Endothelial cell of umbilical vein (primary cell): ENCODE data around the gene DNAJB13. TPM values are rescaled to one million over a fixed set of nuclear protein-coding genes. Genes with fewer than 3 reads are reported as not detected.

ENCODE experiments used
- BruUV-seq: library from RNA; stranded (reverse); fragments of 400-500 nt; replicated peaks from 2 replicates; lab custom pipeline; 2021; lab: Mats Ljungman, UMichigan
- CTCF ChIA-PET: fragments of 300-600, 350-600 bp; sonication (Branson Sonifier 250); formaldehyde crosslinking; loops from one replicate; lab custom pipeline; 2021; ENCODE audit warnings: antibody characterized with exemption, inconsistent platforms; lab: Charles Lee
- POLR2A ChIA-PET: fragments of 300-600, 350-600 bp; sonication (Branson Sonifier 250); formaldehyde crosslinking; loops from one replicate; lab custom pipeline; 2021; ENCODE audit warnings: antibody characterized with exemption, inconsistent platforms; lab: Charles Lee
- DNase-seq: peaks from one replicate; pipeline ENCODE4 v3.0.0-alpha.2; 2011; ENCODE audit warnings: low read depth, low spot score
- FAIRE-seq: peaks from 2 replicates; lab custom pipeline; 2011; peaks lifted over from hg19 to GRCh38; lab: Jason Lieb, UNC
- H2AFZ ChIP-seq: 2 replicates; pipeline ENCODE4 v1.6.0; 2012; ENCODE audit warnings: low read depth, low read length, control low read depth, inconsistent platforms
- H3K27ac ChIP-seq: 2 replicates; pipeline ENCODE4 v1.5.1; 2011; ENCODE audit warnings: low read depth, mild to moderate bottlenecking, control low read depth, low read length, moderate library complexity; ENCODE audit not compliant: insufficient read depth
- H3K27me3 ChIP-seq, 2 experiments: 2 replicates each; pipeline versions ENCODE4 v1.6.0 to v1.6.1; 2011; ENCODE audit warnings: low read length in 2 of 2, mixed read lengths in 1 of 2; ENCODE audit not compliant: control insufficient read depth in 2 of 2, insufficient read depth in 2 of 2
- H3K36me3 ChIP-seq, 2 experiments: 2 replicates in 1 of 2; 3 replicates in 1 of 2; pipeline ENCODE4 v1.5.1; 2011; ENCODE audit warnings: low read length in 2 of 2, mild to moderate bottlenecking in 1 of 2, moderate library complexity in 1 of 2; ENCODE audit not compliant: control insufficient read depth in 2 of 2, insufficient read depth in 2 of 2; ENCODE audit errors: extremely low read depth in 1 of 2
- H3K4me1 ChIP-seq: 3 replicates; pipeline ENCODE4 v1.5.1; 2011; ENCODE audit warnings: mild to moderate bottlenecking, low read length; ENCODE audit not compliant: control insufficient read depth, insufficient read depth; ENCODE audit errors: extremely low read depth
- H3K4me2 ChIP-seq: 2 replicates; pipeline ENCODE4 v1.6.1; 2011; ENCODE audit warnings: low read length, control low read depth, mixed read lengths; ENCODE audit not compliant: insufficient read depth
- H3K4me3 ChIP-seq, 3 experiments: fragments of 200-600 bp in 1 of 3; sonication (generic), shearing (Covaris generic) in 1 of 3; replicated peaks in 1 of 3; 2 replicates each; pipeline ENCODE4 v1.5.1; 2011 to 2016; ENCODE audit warnings: control low read depth in 3 of 3, low read length in 3 of 3, mild to moderate bottlenecking in 2 of 3, inconsistent platforms in 1 of 3, low read depth in 1 of 3, moderate library complexity in 1 of 3; ENCODE audit not compliant: insufficient read depth in 1 of 3
- H3K79me2 ChIP-seq: 2 replicates; pipeline ENCODE4 v1.6.0; 2012; ENCODE audit warnings: low read length, inconsistent platforms; ENCODE audit not compliant: control insufficient read depth, insufficient read depth
- H3K9ac ChIP-seq: replicated peaks from 2 replicates; pipeline ENCODE3; 2011; ENCODE audit warnings: low read length, control low read depth; ENCODE audit not compliant: insufficient read depth; ENCODE audit errors: extremely low read depth
- H3K9me1 ChIP-seq: replicated peaks from 3 replicates; pipeline ENCODE4 v1.6.0; 2011; ENCODE audit warnings: mild to moderate bottlenecking, low read length; ENCODE audit not compliant: control insufficient read depth, insufficient read depth; ENCODE audit errors: extremely low read depth
- H3K9me3 ChIP-seq: replicated peaks from 2 replicates; pipeline ENCODE4 v1.5.1; 2012; ENCODE audit warnings: low read length, inconsistent platforms; ENCODE audit not compliant: control insufficient read depth, insufficient read depth
- H4K20me1 ChIP-seq: replicated peaks from 2 replicates; pipeline ENCODE3; 2011; ENCODE audit warnings: mild to moderate bottlenecking, low read length; ENCODE audit not compliant: control insufficient read depth, insufficient read depth; ENCODE audit errors: extremely low read depth
- FOS ChIP-seq: IDR thresholded peaks from 2 replicates; pipeline ENCODE4 v1.6.1; 2011; ENCODE audit warnings: mild to moderate bottlenecking, low read length, moderate library complexity, borderline replicate concordance; ENCODE audit not compliant: insufficient read depth
- JUN ChIP-seq: IDR thresholded peaks from 2 replicates; pipeline ENCODE4 v1.6.1; 2011; ENCODE audit warnings: borderline replicate concordance, low read depth; ENCODE audit not compliant: insufficient read length, insufficient read depth
- MYC ChIP-seq: IDR thresholded peaks from one replicate; pipeline ENCODE4 v1.6.1; 2011; ENCODE audit warnings: mild to moderate bottlenecking, low read depth, low read length
- POLR2A ChIP-seq: IDR thresholded peaks from 2 replicates; pipeline ENCODE4 v1.6.1; 2012; ENCODE audit warnings: low read depth, mild to moderate bottlenecking, control low read depth, low read length
- dilution Hi-C: fragments of 300-500 bp; cut with MboI; formaldehyde crosslinking; loops from one replicate; pipeline ENCODE4 v1.15.0; 2019; ENCODE audit warnings: low sequenced_read_pairs; ENCODE audit not compliant: extremely low pct_ligation_motif_present
- intact Hi-C: fragments of 100-400 bp; cut with micrococcal nuclease; formaldehyde crosslinking; loops from one replicate; pipeline ENCODE4 v1.10.0; 2022
- polyA plus RNA-seq, 4 experiments: library from polyadenylated mRNA; depleted of rRNA in 3 of 4; stranded (reverse) in 3 of 4; unstranded in 1 of 4; fragments of >200 nt; gene quantifications; 2 replicates each; pipeline versions ENCODE4 v1.2.1 to v1.2.3, GENCODE V29; 2011 to 2012; ENCODE audit warnings: missing spikeins in 1 of 4
- total RNA-seq: library from RNA; stranded (reverse); gene quantifications from 2 replicates; pipeline ENCODE4 v1.2.3, GENCODE V29; 2021

DNAJB13 gene
- total and polyA plus RNA-seq, 2 donors (not counting 3 experiments of a cell fraction or from before 2014, with no cell fraction given) = 0.07 to 0.46 TPM

DNA sequence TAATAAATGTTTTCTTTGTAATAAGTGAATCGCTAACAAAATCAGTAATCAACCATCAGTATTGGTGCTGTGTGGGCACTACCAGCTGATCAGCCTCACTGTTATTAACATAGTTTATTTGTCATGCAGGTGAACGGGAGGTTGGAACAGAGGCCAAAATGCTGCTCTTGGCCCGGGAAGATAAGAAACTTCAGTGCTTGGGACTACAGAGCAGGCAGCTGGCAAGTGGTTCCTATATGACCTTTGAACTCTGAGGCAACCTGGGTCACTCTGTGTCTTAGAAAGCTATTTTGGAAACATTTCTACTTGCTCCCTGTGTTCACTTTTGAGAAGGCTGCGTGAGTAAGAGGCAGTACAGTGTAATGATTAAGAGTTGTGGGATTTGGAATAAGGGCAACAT is 36.5 kb upstream of the DNAJB13 start:
- H3K9me3 ChIP-seq = no peaks in the 10 kb centered on the region
- peaks cover under 1 to 7% of the 10 kb centered on the region in 2 experiments for H3K36me3 ChIP-seq
- no peaks in the 10 kb centered on the region for H3K4me1 ChIP-seq
- TF ChIP-seq MYC (no peak), POLR2A (no peak), FOS (no peak)
- no TSS peak for BruUV-seq
- ChIA-PET CTCF (no interaction called here), POLR2A (no interaction called here)
- no peaks in the 10 kb centered on the region for H4K20me1 ChIP-seq
- H3K79me2 ChIP-seq = no peaks in the 10 kb centered on the region
- H3K4me2 ChIP-seq = no peak overlapping the region
- FAIRE-seq = no peak
- no peak overlapping the region for H3K27ac ChIP-seq
- DNase-seq = no peak
- dilution Hi-C loops = no loop called here
- no peaks in the 10 kb centered on the region for H3K27me3 ChIP-seq
- no peak overlapping the region for H3K4me3 ChIP-seq
- intact Hi-C loops = no loop called here
- no peak overlapping the region for H2AFZ ChIP-seq
- H3K9me1 ChIP-seq = no peaks in the 10 kb centered on the region
- no peak overlapping the region for H3K9ac ChIP-seq

- CTCF ChIA-PET = interaction anchor here (1.2 to 2.3 kb wide), 3 partner anchors 9 to 17 kb away, joined by 3 to 10 read pairs (median 5); no protein-coding TSS in a partner anchor
- FAIRE-seq = no peak
Measured at GRCh38 chr11:73916435-73916834, 34.4 kb upstream of the DNAJB13 start.

More at GRCh38 chr11:73916435-73916834, 34.4 kb upstream of the DNAJB13 start:
- Histone ChIP-seq H3K79me2 (no peaks in the 10 kb centered on the region), H3K36me3 (peaks cover 0 to 10% of the 10 kb centered on the region in 2 experiments), H3K4me2 (no peak overlapping the region), H3K27me3 (no peaks in the 10 kb centered on the region), H3K9me3 (no peaks in the 10 kb centered on the region), H3K27ac (no peak overlapping the region), H3K4me1 (no peaks in the 10 kb centered on the region), H3K9ac (no peak overlapping the region), H3K9me1 (no peaks in the 10 kb centered on the region), H2AFZ (no peak overlapping the region), H3K4me3 (no peak overlapping the region), H4K20me1 (no peaks in the 10 kb centered on the region)
- BruUV-seq = no TSS peak
- DNase-seq = no peak
- intact Hi-C loops = no loop called here
- dilution Hi-C loops = no loop called here
- TF ChIP-seq FOS (no peak), JUN (peak; percentile 7)
- POLR2A ChIA-PET = interaction anchor here (0.7 kb wide), 1 partner anchor 97 kb away, joined by 3 read pairs; no protein-coding TSS in a partner anchor
